CD4-positive, alpha-beta memory T cell (primary cell): ENCODE measurements around the gene CAD. TPM values are rescaled to one million over a fixed set of nuclear protein-coding genes. Genes with fewer than 3 reads are reported as not detected.

Experiments
- CTCF ChIA-PET: fragments of 350-600 bp; sonication (Branson Sonifier 250); formaldehyde crosslinking; loops from one replicate; lab custom pipeline; 2021; ENCODE audit warnings: inconsistent platforms; ENCODE audit not compliant: partially characterized antibody; lab: Charles Lee
- POLR2A ChIA-PET: fragments of 350-600 bp; sonication (Branson Sonifier 250); formaldehyde crosslinking; loops from one replicate; lab custom pipeline; 2021; ENCODE audit not compliant: partially characterized antibody; lab: Charles Lee
- DNase-seq, 5 donors: peaks; one replicate each; pipeline versions ENCODE4 v3.0.0 to v3.0.0-alpha.2; 2020 to 2022; ENCODE audit warnings: mixed read lengths in 1 of 5
- H3K27ac ChIP-seq: one replicate; pipeline ENCODE4 v1.7.0; 2013; ENCODE audit warnings: low read depth, low read length
- H3K27me3 ChIP-seq: 2 replicates; pipeline ENCODE4 v1.7.0; 2013; ENCODE audit warnings: mild to moderate bottlenecking, low read length, moderate library complexity; ENCODE audit not compliant: insufficient read depth
- H3K36me3 ChIP-seq: 2 replicates; pipeline ENCODE4 v1.7.0; 2013; ENCODE audit warnings: mild to moderate bottlenecking, low read length, moderate library complexity; ENCODE audit not compliant: insufficient read depth
- H3K4me1 ChIP-seq: 2 replicates; pipeline ENCODE4 v1.7.0; 2013; ENCODE audit warnings: mild to moderate bottlenecking, low read length, moderate library complexity; ENCODE audit not compliant: insufficient read depth
- H3K4me3 ChIP-seq, 2 donors: one replicate each; pipeline ENCODE4 v1.7.0; 2013; ENCODE audit warnings: low read length in 2 of 2, mild to moderate bottlenecking in 1 of 2
- H3K9me3 ChIP-seq, 2 donors: one replicate each; pipeline ENCODE4 v1.7.0; 2013; ENCODE audit warnings: low read length in 2 of 2, control low read depth in 1 of 2; ENCODE audit not compliant: control insufficient read depth in 1 of 2
- H3K27ac Mint-ChIP-seq, 7 donors: one replicate each; pipeline ENCODE4 v1.8.0; 2020 to 2021; ENCODE audit warnings: mixed read lengths in 7 of 7, mild to moderate bottlenecking in 6 of 7, inconsistent platforms in 3 of 7, moderate library complexity in 3 of 7
- H3K27me3 Mint-ChIP-seq, 2 donors: one replicate each; pipeline ENCODE4 v1.8.0; 2020 to 2021; ENCODE audit warnings: mixed read lengths in 2 of 2
- H3K36me3 Mint-ChIP-seq, 2 donors: one replicate each; pipeline ENCODE4 v1.8.0; 2020 to 2021; ENCODE audit warnings: mixed read lengths in 2 of 2, inconsistent platforms in 1 of 2, mild to moderate bottlenecking in 1 of 2
- H3K4me1 Mint-ChIP-seq, 4 donors: one replicate each; pipeline ENCODE4 v1.8.0; 2020 to 2021; ENCODE audit warnings: mixed read lengths in 4 of 4, mild to moderate bottlenecking in 1 of 4
- H3K4me3 Mint-ChIP-seq, 8 donors: one replicate each; pipeline ENCODE4 v1.8.0; 2020 to 2021; ENCODE audit warnings: mixed read lengths in 8 of 8, mild to moderate bottlenecking in 7 of 8, moderate library complexity in 6 of 8, inconsistent platforms in 3 of 8
- H3K9me3 Mint-ChIP-seq, 8 donors: one replicate each; pipeline ENCODE4 v1.8.0; 2020 to 2021; ENCODE audit warnings: mixed read lengths in 8 of 8, mild to moderate bottlenecking in 5 of 8, inconsistent platforms in 3 of 8, moderate library complexity in 1 of 8
- intact Hi-C: fragments of 100-400 bp; cut with micrococcal nuclease; formaldehyde crosslinking; loops from one replicate; pipeline ENCODE4 v1.15.1; 2023
- polyA plus RNA-seq, 2 donors: library from polyadenylated mRNA; unstranded; fragments of 300-500 nt; fragmentation: Illumina TruSeq; gene quantifications; one replicate each; pipeline ENCODE4 v1.2.3, GENCODE V29; 2021
- total RNA-seq, 2 experiments: library from RNA; stranded (reverse); gene quantifications; one replicate each; pipeline ENCODE4 v1.2.3, GENCODE V29; 2021

CAD gene
- total and polyA plus RNA-seq, 4 experiments from 2014 or later, result 11.3 to 49.3 (median 35.9) TPM

GRCh38 chr2:27177441-27178351 lies 39.5 kb upstream of the CAD start:
- Histone ChIP-seq H3K4me3 (no peak overlapping the region), H3K9me3 (no peaks in the 10 kb centered on the region), H3K36me3 (no peaks in the 10 kb centered on the region), H3K27ac (no peak overlapping the region), H3K27me3 (no peaks in the 10 kb centered on the region), H3K4me1 (no peaks in the 10 kb centered on the region)
- H3K27me3 Mint-ChIP-seq, result peaks cover 22 to 38% of the 10 kb centered on the region in 2 donors
- H3K4me3 Mint-ChIP-seq, result no peak overlapping the region
- ChIA-PET POLR2A (no interaction called here), CTCF (interaction anchor here (0.6 to 1.3 kb wide), 2 partner anchors 10 to 125 kb away, joined by 3 read pairs; no protein-coding TSS in a partner anchor)
- H3K9me3 Mint-ChIP-seq, result no peaks in the 10 kb centered on the region
- H3K4me1 Mint-ChIP-seq, result peaks cover 0 to 6% (median 2%) of the 10 kb centered on the region in 4 donors
- no peak for DNase-seq
- intact Hi-C loops, result no loop called here
- no peak overlapping the region for H3K27ac Mint-ChIP-seq
- no peaks in the 10 kb centered on the region for H3K36me3 Mint-ChIP-seq

GRCh38 chr2:27178469-27178868 lies 38.7 kb upstream of the CAD start:
- H3K4me3 ChIP-seq, result no peak overlapping the region
- Mint-ChIP-seq H3K36me3 (no peaks in the 10 kb centered on the region), H3K27me3 (peaks cover 22 to 38% of the 10 kb centered on the region in 2 donors), H3K9me3 (no peaks in the 10 kb centered on the region), H3K27ac (no peak overlapping the region), H3K4me3 (no peak overlapping the region), H3K4me1 (peaks cover 0 to 6% (median 2%) of the 10 kb centered on the region in 4 donors)
- no peaks in the 10 kb centered on the region for H3K27me3 ChIP-seq
- intact Hi-C loops, result no loop called here
- H3K27ac ChIP-seq, result no peak overlapping the region
- H3K9me3 ChIP-seq, result no peaks in the 10 kb centered on the region
- POLR2A ChIA-PET, result no interaction called here
- CTCF ChIA-PET, result no interaction called here
- no peaks in the 10 kb centered on the region for H3K36me3 ChIP-seq
- no peak for DNase-seq
- H3K4me1 ChIP-seq, result no peaks in the 10 kb centered on the region

GRCh38 chr2:27179344-27180000 lies 37.7 kb upstream of the CAD start:
- Mint-ChIP-seq H3K27ac (no peak overlapping the region), H3K36me3 (no peaks in the 10 kb centered on the region), H3K27me3 (peaks cover 28 to 44% of the 10 kb centered on the region in 2 donors), H3K4me1 (peaks cover 0 to 6% (median 2%) of the 10 kb centered on the region in 4 donors), H3K4me3 (no peak overlapping the region), H3K9me3 (peaks cover 0 to 1% (median 0%) of the 10 kb centered on the region in 8 donors)
- Histone ChIP-seq H3K27me3 (no peaks in the 10 kb centered on the region), H3K27ac (no peak overlapping the region), H3K36me3 (no peaks in the 10 kb centered on the region), H3K4me3 (no peak overlapping the region), H3K9me3 (no peaks in the 10 kb centered on the region), H3K4me1 (no peaks in the 10 kb centered on the region)
- intact Hi-C loops, result no loop called here
- ChIA-PET CTCF (interaction anchor here (0.6 to 1.2 kb wide), 2 partner anchors 10 to 124 kb away, joined by 3 to 5 read pairs; no protein-coding TSS in a partner anchor), POLR2A (interaction anchor here (0.5 kb wide), 1 partner anchor 10 kb away, joined by 3 read pairs; no protein-coding TSS in a partner anchor)
- no peak for DNase-seq

GRCh38 chr2:27182346-27182745 lies 34.8 kb upstream of the CAD start:
- Mint-ChIP-seq H3K4me1 (peaks cover 0 to 6% (median 1%) of the 10 kb centered on the region in 4 donors), H3K9me3 (peaks cover 0 to 3% (median 0%) of the 10 kb centered on the region in 8 donors), H3K27me3 (peaks cover 24 to 44% of the 10 kb centered on the region in 2 donors), H3K4me3 (no peak overlapping the region), H3K36me3 (no peaks in the 10 kb centered on the region), H3K27ac (no peak overlapping the region)
- Histone ChIP-seq H3K9me3 (no peaks in the 10 kb centered on the region), H3K27ac (no peak overlapping the region), H3K4me3 (no peak overlapping the region), H3K4me1 (no peaks in the 10 kb centered on the region), H3K27me3 (no peaks in the 10 kb centered on the region), H3K36me3 (no peaks in the 10 kb centered on the region)
- ChIA-PET CTCF (no interaction called here), POLR2A (no interaction called here)
- no peak for DNase-seq
- intact Hi-C loops, result no loop called here

- H3K36me3 Mint-ChIP-seq, result no peaks in the 10 kb centered on the region
- no peak for DNase-seq
- no peaks in the 10 kb centered on the region for H3K9me3 ChIP-seq
- H3K27ac Mint-ChIP-seq, result no peak overlapping the region
- no peak overlapping the region for H3K27ac ChIP-seq
- CTCF ChIA-PET, result interaction anchor here (1.4 kb wide), 1 partner anchor 222 kb away, joined by 3 read pairs; no protein-coding TSS in a partner anchor
- H3K4me3 Mint-ChIP-seq, result no peak overlapping the region
- no peaks in the 10 kb centered on the region for H3K4me1 ChIP-seq
- H3K9me3 Mint-ChIP-seq, result peaks cover 0 to 3% (median 0%) of the 10 kb centered on the region in 8 donors
- intact Hi-C loops, result no loop called here
- H3K4me3 ChIP-seq, result no peak overlapping the region
- no peaks in the 10 kb centered on the region for H3K4me1 Mint-ChIP-seq
- peaks cover 19 to 35% of the 10 kb centered on the region in 2 donors for H3K27me3 Mint-ChIP-seq
- POLR2A ChIA-PET, result no interaction called here
- no peaks in the 10 kb centered on the region for H3K27me3 ChIP-seq
- H3K36me3 ChIP-seq, result no peaks in the 10 kb centered on the region
These were observed 33.1 kb upstream of the CAD start for GRCh38 chr2:27184115-27184514.

GRCh38 chr2:27185331-27186026 lies 31.7 kb upstream of the CAD start:
- DNase-seq, result no peak
- H3K4me1 Mint-ChIP-seq, result no peaks in the 10 kb centered on the region
- intact Hi-C loops, result no loop called here
- CTCF ChIA-PET, result no interaction called here
- peaks cover 12 to 29% of the 10 kb centered on the region in 2 donors for H3K27me3 Mint-ChIP-seq
- H3K27ac Mint-ChIP-seq, result no peak overlapping the region
- Histone ChIP-seq H3K36me3 (no peaks in the 10 kb centered on the region), H3K4me1 (no peaks in the 10 kb centered on the region), H3K4me3 (no peak overlapping the region), H3K9me3 (no peaks in the 10 kb centered on the region), H3K27me3 (no peaks in the 10 kb centered on the region), H3K27ac (no peak overlapping the region)
- H3K36me3 Mint-ChIP-seq, result no peaks in the 10 kb centered on the region
- no peak overlapping the region for H3K4me3 Mint-ChIP-seq
- peaks cover 0 to 3% (median 0%) of the 10 kb centered on the region in 8 donors for H3K9me3 Mint-ChIP-seq
- POLR2A ChIA-PET, result no interaction called here
